CD4-positive, alpha-beta T cell treated with Interleukin-4 for 1 hour (primary cell): Measurements from ENCODE around the gene SKIDA1.
A peak's percentile ranks its signal among the peaks of the same experiment; 100 is the strongest.

Experiments
- DNase-seq, 2 donors: peaks; one replicate each; pipeline ENCODE4 v3.0.0-alpha.2; 2020 to 2022

SKIDA1 gene

GRCh38 chr10:21528236-21529031, 3.0 kb upstream of the SKIDA1 start:
- DNase-seq: no peak

GRCh38 chr10:21527598-21528235, 2.2 kb upstream of the SKIDA1 start:
- no peak for DNase-seq

GRCh38 chr10:21526860-21527597, 1.5 kb upstream of the SKIDA1 start:
- DNase-seq: peak; percentile 19 to 42

GRCh38 chr10:21526188-21526859, 842 bp upstream of the SKIDA1 start:
- peak; percentile 48 to 70 for DNase-seq

- no peak for DNase-seq
Observed at GRCh38 chr10:21524526-21525366, 736 bp downstream of the SKIDA1 start.

- no peak for DNase-seq
Observed at GRCh38 chr10:21524131-21524525, 1.4 kb downstream of the SKIDA1 start.

- DNase-seq: no peak
Observed at GRCh38 chr10:21523557-21524008, 1.9 kb downstream of the SKIDA1 start.

- DNase-seq: no peak
Observed at GRCh38 chr10:21522631-21523406, 2.7 kb downstream of the SKIDA1 start.

- no peak for DNase-seq
Observed at GRCh38 chr10:21521751-21522533, 3.5 kb downstream of the SKIDA1 start.

GRCh38 chr10:21520949-21521348, 4.5 kb downstream of the SKIDA1 start:
- DNase-seq: no peak

GRCh38 chr10:21520509-21520908, 5.0 kb downstream of the SKIDA1 start:
- no peak for DNase-seq

- peak in 1 of 2 donors; percentile 46 for DNase-seq
Observed at GRCh38 chr10:21519941-21520436, 5.5 kb downstream of the SKIDA1 start.

GRCh38 chr10:21519397-21519933, 6.0 kb downstream of the SKIDA1 start:
- DNase-seq: no peak

GRCh38 chr10:21518641-21519396, 6.7 kb downstream of the SKIDA1 start:
- DNase-seq: no peak

GRCh38 chr10:21518149-21518640, 7.3 kb downstream of the SKIDA1 start:
- no peak for DNase-seq

- DNase-seq: no peak
Observed at GRCh38 chr10:21517134-21518031, 8.1 kb downstream of the SKIDA1 start.

- peak in 1 of 2 donors; percentile 45 for DNase-seq
Observed at GRCh38 chr10:21516242-21517131, 9.0 kb downstream of the SKIDA1 start.
